IMR-90 (cell line): ENCODE results near the gene ATP8B4. TPM values are rescaled to one million over a fixed set of nuclear protein-coding genes. Genes with fewer than 3 reads are reported as not detected.

Experiments used
- ATAC-seq: fragments of 200-7000 bp; cut with Tn5 transposase; 2 replicates; pipeline ENCODE4 v1.9.1; 2020; ENCODE audit warnings: low read depth, mild to moderate bottlenecking, moderate library complexity
- BruUV-seq: library from RNA; stranded (reverse); fragments of 400-500 nt; replicated peaks from 2 replicates; lab custom pipeline; 2021; lab: Mats Ljungman, UMichigan
- CTCF ChIA-PET: fragments of 300-600 bp; formaldehyde crosslinking; extraction: SDS; loops from one replicate; lab custom pipeline; 2021; ENCODE audit warnings: antibody characterized with exemption; lab: Yijun Ruan, JAX
- POLR2A ChIA-PET: fragments of 300-600 bp; sonication (Branson Sonifier 250); formaldehyde crosslinking; loops from one replicate; lab custom pipeline; 2022; ENCODE audit warnings: antibody characterized with exemption; ENCODE audit not compliant: unreplicated experiment; lab: Charles Lee
- DNase-seq: peaks from one replicate; pipeline ENCODE4 v3.0.0; 2013
- H2AFZ ChIP-seq: replicated peaks from 2 replicates; pipeline ENCODE3; 2013; ENCODE audit warnings: low read length, mild to moderate bottlenecking; ENCODE audit not compliant: poor library complexity
- H2AK5ac ChIP-seq: 2 replicates; pipeline ENCODE4 v1.6.1; 2013; ENCODE audit warnings: low read depth, low read length, inconsistent platforms
- H2AK9ac ChIP-seq: replicated peaks from 2 replicates; pipeline ENCODE3; 2013; ENCODE audit warnings: mild to moderate bottlenecking, low read depth, low read length, moderate library complexity; ENCODE audit not compliant: poor library complexity
- H2BK120ac ChIP-seq: 2 replicates; pipeline ENCODE4 v1.6.1; 2013; ENCODE audit warnings: low read depth, low read length, inconsistent platforms
- H2BK15ac ChIP-seq: 3 replicates; pipeline ENCODE4 v1.6.1; 2013; ENCODE audit warnings: low read depth, low read length, inconsistent platforms
- H2BK20ac ChIP-seq: 2 replicates; pipeline ENCODE4 v1.6.1; 2013; ENCODE audit warnings: low read depth, mild to moderate bottlenecking, inconsistent platforms, low read length, moderate library complexity
- H2BK5ac ChIP-seq: 2 replicates; pipeline ENCODE4 v1.6.1; 2013; ENCODE audit warnings: mild to moderate bottlenecking, low read depth, low read length, inconsistent platforms; ENCODE audit not compliant: poor library complexity, severe bottlenecking
- H3K14ac ChIP-seq: replicated peaks from 2 replicates; pipeline ENCODE4 v1.6.1; 2013; ENCODE audit warnings: low read depth, low read length, inconsistent platforms
- H3K18ac ChIP-seq: 2 replicates; pipeline ENCODE4 v1.6.1; 2013; ENCODE audit warnings: low read depth, low read length, control low read depth
- H3K23ac ChIP-seq: 2 replicates; pipeline ENCODE4 v1.6.1; 2013; ENCODE audit warnings: low read depth, low read length, inconsistent platforms
- H3K27ac ChIP-seq: 2 replicates; pipeline ENCODE4 v1.5.1; 2013; ENCODE audit warnings: mild to moderate bottlenecking, control low read depth, low read length; ENCODE audit not compliant: insufficient read depth
- H3K27me3 ChIP-seq: 2 replicates; pipeline ENCODE4 v1.6.1; 2013; ENCODE audit warnings: low read length; ENCODE audit not compliant: control insufficient read depth, insufficient read depth
- H3K36me3 ChIP-seq: 2 replicates; pipeline ENCODE4 v1.6.1; 2013; ENCODE audit warnings: low read length, mixed read lengths; ENCODE audit not compliant: control insufficient read depth, insufficient read depth
- H3K4ac ChIP-seq: 2 replicates; pipeline ENCODE4 v1.6.1; 2013; ENCODE audit warnings: low read depth, low read length, inconsistent platforms
- H3K4me1 ChIP-seq: 2 replicates; pipeline ENCODE4 v1.6.1; 2013; ENCODE audit warnings: low read length, mixed read lengths; ENCODE audit not compliant: control insufficient read depth, insufficient read depth
- H3K4me2 ChIP-seq: 2 replicates; pipeline ENCODE4 v1.6.1; 2013; ENCODE audit warnings: low read depth, mild to moderate bottlenecking, control low read depth, low read length, moderate library complexity
- H3K4me3 ChIP-seq: 2 replicates; pipeline ENCODE4 v1.5.1; 2013; ENCODE audit warnings: low read depth, mild to moderate bottlenecking, control low read depth, low read length, moderate library complexity; ENCODE audit not compliant: insufficient read depth
- H3K56ac ChIP-seq: 2 replicates; pipeline ENCODE4 v1.6.1; 2013; ENCODE audit warnings: low read length, inconsistent platforms; ENCODE audit not compliant: insufficient read depth; ENCODE audit errors: extremely low read depth
- H3K79me1 ChIP-seq, 2 experiments: 2 replicates each; pipeline ENCODE4 v1.6.1; 2013; ENCODE audit warnings: low read length in 2 of 2, inconsistent platforms in 1 of 2, low read depth in 1 of 2
- H3K9ac ChIP-seq: 2 replicates; pipeline ENCODE4 v1.6.1; 2013; ENCODE audit warnings: low read depth, low read length, control low read depth
- H3K9me1 ChIP-seq: 2 replicates; pipeline ENCODE4 v1.6.1; 2013; ENCODE audit warnings: low read length, inconsistent platforms; ENCODE audit not compliant: insufficient read depth
- H3K9me3 ChIP-seq: 2 replicates; pipeline ENCODE4 v1.6.1; 2013; ENCODE audit warnings: low read length; ENCODE audit not compliant: control insufficient read depth, insufficient read depth
- H4K20me1 ChIP-seq: 2 replicates; pipeline ENCODE4 v1.6.1; 2013; ENCODE audit warnings: low read length, inconsistent platforms; ENCODE audit not compliant: insufficient read depth
- H4K5ac ChIP-seq: 2 replicates; pipeline ENCODE4 v1.6.1; 2013; ENCODE audit warnings: mild to moderate bottlenecking, low read depth, low read length, control low read depth
- H4K8ac ChIP-seq, 2 experiments: 2 replicates each; pipeline ENCODE4 v1.6.1; 2013; ENCODE audit warnings: low read depth in 2 of 2, low read length in 2 of 2, control low read depth in 1 of 2, inconsistent platforms in 1 of 2
- H4K91ac ChIP-seq: 2 replicates; pipeline ENCODE4 v1.6.1; 2013; ENCODE audit warnings: low read depth, low read length, inconsistent platforms; ENCODE audit not compliant: insufficient read depth
- BHLHE40 ChIP-seq: fragments of 150-350 bp; IDR thresholded peaks from 2 replicates; pipeline ENCODE4 v1.6.1; 2016; ENCODE audit warnings: mild to moderate bottlenecking, low read depth, low read length
- CEBPB ChIP-seq: IDR thresholded peaks from 2 replicates; pipeline ENCODE4 v1.6.1; 2012; ENCODE audit warnings: low read depth, low read length, improper control_type of control experiment
- CTCF ChIP-seq: conservative IDR thresholded peaks from 2 replicates; pipeline ENCODE4 v1.5.1; 2012; ENCODE audit warnings: mild to moderate bottlenecking, low read depth, low read length, improper control_type of control experiment
- ELK1 ChIP-seq: fragments of 150-350 bp; IDR thresholded peaks from 2 replicates; pipeline ENCODE4 v1.6.1; 2016; ENCODE audit warnings: low read depth, mild to moderate bottlenecking, low read length, moderate library complexity, borderline replicate concordance
- MAFK ChIP-seq: IDR thresholded peaks from 2 replicates; pipeline ENCODE4 v1.6.1; 2012; ENCODE audit warnings: low read depth, low read length, improper control_type of control experiment
- MXI1 ChIP-seq: IDR thresholded peaks from 2 replicates; pipeline ENCODE4 v1.6.1; 2012; ENCODE audit warnings: low read depth, mild to moderate bottlenecking, low read length, moderate library complexity, borderline replicate concordance
- dilution Hi-C: fragments of 300-500 bp; cut with HindIII; formaldehyde crosslinking; loops from one replicate; pipeline ENCODE4 v1.14.3; 2018; ENCODE audit warnings: low sequenced_read_pairs; ENCODE audit not compliant: unreplicated experiment
- in situ Hi-C: fragments of 300-500 bp; cut with MboI; formaldehyde crosslinking; loops from 3 replicates; pipeline ENCODE4 v1.14.3; 2019; ENCODE audit warnings: low sequenced_read_pairs, inconsistent platforms, mixed read lengths
- intact Hi-C: fragments of 100-400 bp; cut with micrococcal nuclease; formaldehyde crosslinking; loops from 2 replicates; pipeline ENCODE4 v1.10.0; 2022
- polyA plus RNA-seq, 3 experiments: library from polyadenylated mRNA; depleted of rRNA; stranded (reverse); fragments of >200 nt; gene quantifications; 2 replicates each; pipeline ENCODE4 v1.2.3, GENCODE V29; 2012; ENCODE audit warnings: low replicate concordance in 1 of 3
- total RNA-seq: library from RNA; depleted of rRNA; stranded (reverse); fragments of >200 nt; gene quantifications from 2 replicates; pipeline ENCODE4 v1.2.3, GENCODE V29; 2012

The ATP8B4 gene
- total and polyA plus RNA-seq, 2 of the 4 experiments (the other 2 are of a cell fraction): 0.12 to 0.54 TPM

GRCh38 chr15:50124631-50125030 lies 5.6 kb upstream of the ATP8B4 start:
- Histone ChIP-seq H2BK5ac (no peak overlapping the region), H3K18ac (no peak overlapping the region), H2AK5ac (no peak overlapping the region), H4K20me1 (no peaks in the 10 kb centered on the region), H4K91ac (no peak overlapping the region), H3K9me3 (peaks cover 5% of the 10 kb centered on the region), H3K23ac (no peak overlapping the region), H3K4me1 (peaks cover 10% of the 10 kb centered on the region; the same call in 1 of the 2 replicates), H3K27me3 (no peaks in the 10 kb centered on the region), H3K27ac (no peak overlapping the region), H3K9me1 (peaks cover 5% of the 10 kb centered on the region; the same call in 1 of the 2 replicates), H2BK20ac (no peak overlapping the region), H3K36me3 (no peaks in the 10 kb centered on the region), H2BK120ac (no peak overlapping the region), H3K4me2 (no peak overlapping the region), H3K4ac (no peak overlapping the region), H4K8ac (no peak overlapping the region), H2AFZ (no peak overlapping the region), H3K56ac (no peak overlapping the region), H2AK9ac (no peak overlapping the region), H2BK15ac (0 out of 3 replicates have a peak overlapping the region, but pooled peaks have one; percentile 14), H4K5ac (no peak overlapping the region), H3K9ac (no peak overlapping the region), H3K14ac (no peak overlapping the region), H3K4me3 (no peak overlapping the region), H3K79me1 (no peaks in the 10 kb centered on the region)
- POLR2A ChIA-PET: no interaction called here
- DNase-seq (no peak), ATAC-seq (no peak)
- CTCF ChIA-PET: no interaction called here
- in situ Hi-C loops: loop anchor here (25.0 kb wide), 1 partner anchor 1412 kb away; no protein-coding TSS in a partner anchor
- BruUV-seq: no TSS peak
- no peak for TF ChIP-seq MAFK
- TF ChIP-seq MXI1: no peak
- no peak for TF ChIP-seq BHLHE40
- no peak for TF ChIP-seq ELK1
- no peak for TF ChIP-seq CEBPB
- TF ChIP-seq CTCF: no peak
- intact Hi-C loops: no loop called here
- dilution Hi-C loops: no loop called here
